Ascending aorta (tissue), 2 donors: ENCODE data around the gene NUP188. TPM values are rescaled to one million over a fixed set of nuclear protein-coding genes. Genes with fewer than 3 reads are reported as not detected.
"Not testable (repeated sequence)": the region's sequence is repeated elsewhere in the genome, so short reads cannot be mapped to it uniquely, and the experiment has no call there.

Source experiments
- DNase-seq, 2 donors: peaks; one replicate each; pipeline ENCODE4 v3.0.0-alpha.2; 2019; ENCODE audit warnings: low spot score in 2 of 2
- H3K27ac ChIP-seq, 2 donors: fragments of 200-600 bp; sonication (generic); one replicate each; pipeline ENCODE4 v1.5.1; 2016 to 2017; ENCODE audit warnings: mild to moderate bottlenecking in 1 of 2
- H3K27me3 ChIP-seq: fragments of 200-600 bp; sonication (generic); one replicate; pipeline ENCODE4 v1.5.1; 2017
- H3K36me3 ChIP-seq, 2 donors: fragments of 200-600 bp; sonication (generic); one replicate each; pipeline ENCODE4 v1.5.1; 2016
- H3K4me1 ChIP-seq, 2 donors: fragments of 200-600 bp; sonication (generic); one replicate each; pipeline ENCODE4 v1.5.1; 2016 to 2017; ENCODE audit warnings: mild to moderate bottlenecking in 1 of 2
- H3K4me3 ChIP-seq, 2 donors: fragments of 200-600 bp; sonication (generic); one replicate each; pipeline ENCODE4 v1.5.1; 2016 to 2017; ENCODE audit warnings: mild to moderate bottlenecking in 1 of 2
- H3K9me3 ChIP-seq, 2 donors: fragments of 200-600 bp; sonication (generic); one replicate each; pipeline ENCODE4 v1.5.1; 2016
- CTCF ChIP-seq, 3 experiments: fragments of 200-600 bp in 2 of 3; fragments of 450-650 bp in 1 of 3; sonication (generic) in 2 of 3; IDR thresholded peaks; one replicate each; pipeline ENCODE4 v1.5.1; 2016 to 2019; ENCODE audit warnings: antibody characterized with exemption in 3 of 3, mild to moderate bottlenecking in 1 of 3, moderate library complexity in 1 of 3
- intact Hi-C: fragments of 100-400 bp; cut with DNase I; formaldehyde crosslinking; loops from one replicate; pipeline ENCODE4 v1.15.1; 2023
- total RNA-seq: library from RNA; depleted of rRNA; stranded (reverse); fragments of >200 nt; gene quantifications from one replicate; pipeline ENCODE4 v1.1.0, GENCODE V29; 2016

The NUP188 gene
- total RNA-seq, 1 donor from 2014 or later, result 45.0 TPM

- Histone ChIP-seq H3K4me1 (peaks cover 0 to 15% of the 10 kb centered on the region in 2 donors), H3K4me3 (no peak overlapping the region), H3K27ac (no peak overlapping the region), H3K36me3 (peaks cover 65 to 74% of the 10 kb centered on the region in 2 donors), H3K27me3 (no peaks in the 10 kb centered on the region), H3K9me3 (no peaks in the 10 kb centered on the region)
- intact Hi-C loops, result no loop called here
- no peak for TF ChIP-seq CTCF (IDR thresholded peaks at IDR 0.05)
- no peak for DNase-seq
Observed at GRCh38 chr9:129002992-129003391, 55.5 kb downstream of the NUP188 start.

GRCh38 chr9:129004173-129004572 is 56.7 kb downstream of the NUP188 start:
- H3K27me3 ChIP-seq, H3K9me3 ChIP-seq, H3K27ac ChIP-seq, H3K4me3 ChIP-seq, intact Hi-C loops, DNase-seq: not testable (repeated sequence)
- H3K4me1 ChIP-seq, result peaks cover 0 to 18% of the 10 kb centered on the region in 2 donors
- H3K36me3 ChIP-seq, result peaks cover 58 to 74% of the 10 kb centered on the region in 2 donors

- no peak for DNase-seq
- H3K36me3 ChIP-seq, result peaks cover 58 to 76% of the 10 kb centered on the region in 2 donors
- TF ChIP-seq CTCF (IDR thresholded peaks at IDR 0.05), result no peak
Observed at GRCh38 chr9:129005336-129005997, 58.0 kb downstream of the NUP188 start.

GRCh38 chr9:129006328-129007034 is 59.0 kb downstream of the NUP188 start:
- Histone ChIP-seq H3K36me3 (peaks cover 58 to 76% of the 10 kb centered on the region in 2 donors), H3K4me1 (peaks cover 0 to 18% of the 10 kb centered on the region in 2 donors), H3K4me3 (no peak overlapping the region), H3K9me3 (no peaks in the 10 kb centered on the region), H3K27me3 (no peaks in the 10 kb centered on the region), H3K27ac (peak overlapping the region; percentile 61 to 70)
- intact Hi-C loops, result loop anchor here (2.0 to 5.0 kb wide), 3 partner anchors 20 to 59 kb away; partner anchors contain the start of genes DOLK, NUP188 and SH3GLB2
- TF ChIP-seq CTCF (IDR thresholded peaks at IDR 0.05), result peak; percentile 76 to 88 (median 76)
- DNase-seq, result peak in 1 of 2 donors; percentile 86

More at GRCh38 chr9:129005336-129005997, 58.0 kb downstream of the NUP188 start:
- Histone ChIP-seq H3K27ac (peak overlapping the region in 1 of 2 donors; percentile 70), H3K9me3 (no peaks in the 10 kb centered on the region), H3K4me1 (peaks cover 0 to 18% of the 10 kb centered on the region in 2 donors), H3K27me3 (no peaks in the 10 kb centered on the region), H3K4me3 (no peak overlapping the region)
- intact Hi-C loops, result loop anchor here (5.0 kb wide), 1 partner anchor 58 kb away; the partner anchor contains the start of genes DOLK and NUP188

GRCh38 chr9:129007035-129007765 is 59.7 kb downstream of the NUP188 start:
- no peak for TF ChIP-seq CTCF (IDR thresholded peaks at IDR 0.05)
- Histone ChIP-seq H3K4me3 (no peak overlapping the region), H3K27me3 (no peaks in the 10 kb centered on the region), H3K9me3 (no peaks in the 10 kb centered on the region), H3K4me1 (peaks cover 0 to 18% of the 10 kb centered on the region in 2 donors), H3K27ac (peak overlapping the region; percentile 61 to 70), H3K36me3 (peaks cover 55 to 76% of the 10 kb centered on the region in 2 donors)
- intact Hi-C loops, result loop anchor here (2.0 to 5.0 kb wide), 3 partner anchors 20 to 60 kb away; partner anchors contain the start of genes DOLK, NUP188 and SH3GLB2
- peak in 1 of 2 donors; percentile 78 for DNase-seq
